Measurements from ENCODE around the gene MAD1L1. TPM values are rescaled to one million over a fixed set of nuclear protein-coding genes. Genes with fewer than 3 reads are reported as not detected.

MAD1L1 gene
- total RNA-seq, 1 donor from 2014 or later: 57.4 TPM

DNA sequence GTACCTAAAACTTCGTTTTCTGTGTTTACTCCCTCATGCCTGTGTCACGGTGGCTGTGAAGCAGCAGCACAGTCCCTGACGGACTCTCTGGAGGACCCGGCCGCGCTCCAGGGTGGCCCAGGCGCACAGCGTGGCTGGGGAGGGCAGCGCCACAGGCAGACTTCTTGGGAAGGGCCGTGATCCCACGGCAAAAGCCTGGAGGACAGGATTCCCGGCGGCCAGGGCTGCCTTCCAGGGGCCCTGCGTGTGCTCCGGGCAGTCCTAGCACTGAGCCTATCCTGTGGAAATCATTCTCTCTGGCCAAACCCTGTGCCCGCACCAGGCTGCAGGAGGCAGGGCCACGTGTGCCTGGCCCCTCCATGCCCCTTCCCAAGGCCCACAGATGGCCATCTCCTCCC is 244.2 kb downstream of the MAD1L1 start:
- Histone ChIP-seq H3K36me3 (ENCODE audit: control insufficient read depth, insufficient read depth, low read length) (no peaks in the 10 kb centered on the region), H3K27me3 (ENCODE audit: control insufficient read depth, insufficient read depth, low read length) (no peaks in the 10 kb centered on the region), H3K4me3 (ENCODE audit: low read depth, low read length) (no peak overlapping the region)
- DNase-seq (ENCODE audit: low read depth) (no peak), FAIRE-seq (no peak)
- TF ChIP-seq, protein P1, sequence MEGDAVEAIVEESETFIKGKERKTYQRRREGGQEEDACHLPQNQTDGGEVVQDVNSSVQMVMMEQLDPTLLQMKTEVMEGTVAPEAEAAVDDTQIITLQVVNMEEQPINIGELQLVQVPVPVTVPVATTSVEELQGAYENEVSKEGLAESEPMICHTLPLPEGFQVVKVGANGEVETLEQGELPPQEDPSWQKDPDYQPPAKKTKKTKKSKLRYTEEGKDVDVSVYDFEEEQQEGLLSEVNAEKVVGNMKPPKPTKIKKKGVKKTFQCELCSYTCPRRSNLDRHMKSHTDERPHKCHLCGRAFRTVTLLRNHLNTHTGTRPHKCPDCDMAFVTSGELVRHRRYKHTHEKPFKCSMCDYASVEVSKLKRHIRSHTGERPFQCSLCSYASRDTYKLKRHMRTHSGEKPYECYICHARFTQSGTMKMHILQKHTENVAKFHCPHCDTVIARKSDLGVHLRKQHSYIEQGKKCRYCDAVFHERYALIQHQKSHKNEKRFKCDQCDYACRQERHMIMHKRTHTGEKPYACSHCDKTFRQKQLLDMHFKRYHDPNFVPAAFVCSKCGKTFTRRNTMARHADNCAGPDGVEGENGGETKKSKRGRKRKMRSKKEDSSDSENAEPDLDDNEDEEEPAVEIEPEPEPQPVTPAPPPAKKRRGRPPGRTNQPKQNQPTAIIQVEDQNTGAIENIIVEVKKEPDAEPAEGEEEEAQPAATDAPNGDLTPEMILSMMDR (IDR thresholded peaks at IDR 0.05; ENCODE audit: insufficient read depth, low read length, severe bottlenecking): no peak

DNA sequence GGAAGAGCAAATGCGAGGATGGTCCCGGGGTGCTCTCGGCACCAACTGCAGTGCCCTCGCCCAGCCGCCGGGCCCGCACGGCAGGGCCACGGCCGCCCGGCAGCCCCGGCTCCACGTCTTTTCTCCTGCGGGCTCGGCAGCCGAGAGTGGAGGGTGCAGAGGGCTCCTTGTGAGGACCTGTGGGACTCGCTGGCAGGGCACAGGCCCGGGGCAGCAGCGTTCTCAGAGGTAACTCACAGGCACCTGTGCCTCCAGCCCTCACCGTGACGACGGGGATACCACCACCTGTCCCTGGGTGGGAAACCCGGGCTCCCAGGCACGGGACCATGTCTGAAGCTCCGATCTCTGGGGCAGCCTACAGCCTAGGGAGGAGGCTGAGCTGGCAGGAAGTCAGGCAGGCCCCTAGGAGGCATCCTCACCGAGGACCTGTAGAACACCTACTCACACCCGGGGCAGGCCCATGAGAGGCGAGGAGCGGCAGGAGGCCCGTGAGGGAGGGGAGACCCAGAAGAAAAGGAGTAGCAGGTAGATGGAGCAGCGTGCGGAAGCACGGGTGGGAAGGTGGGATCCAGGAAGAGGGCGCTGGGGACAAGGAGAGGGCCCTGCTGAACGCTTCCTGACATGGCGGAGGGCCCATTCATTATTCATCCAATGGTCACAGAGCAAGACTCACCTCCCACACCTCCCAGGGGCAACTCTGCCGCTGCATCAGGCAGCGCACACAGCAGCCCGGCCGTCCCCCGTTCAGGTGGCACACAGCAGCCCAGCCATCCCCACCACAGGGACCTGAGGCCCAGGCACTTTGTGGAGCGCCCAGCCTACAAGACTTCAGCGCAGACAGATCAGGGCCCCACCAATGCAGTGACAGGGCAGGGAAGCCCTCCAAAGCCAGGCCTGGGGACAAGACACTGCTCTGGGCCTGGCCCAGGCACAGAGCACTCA is 244.9 kb downstream of the MAD1L1 start:
- Histone ChIP-seq H3K4me3 (ENCODE audit: low read depth, low read length) (no peak overlapping the region), H3K36me3 (ENCODE audit: control insufficient read depth, insufficient read depth, low read length) (no peaks in the 10 kb centered on the region), H3K27me3 (ENCODE audit: control insufficient read depth, insufficient read depth, low read length) (no peaks in the 10 kb centered on the region)
- FAIRE-seq (no peak), DNase-seq (ENCODE audit: low read depth) (no peak)
- TF ChIP-seq, protein P1 (IDR thresholded peaks at IDR 0.05; ENCODE audit: insufficient read depth, low read length, severe bottlenecking): no peak

DNA sequence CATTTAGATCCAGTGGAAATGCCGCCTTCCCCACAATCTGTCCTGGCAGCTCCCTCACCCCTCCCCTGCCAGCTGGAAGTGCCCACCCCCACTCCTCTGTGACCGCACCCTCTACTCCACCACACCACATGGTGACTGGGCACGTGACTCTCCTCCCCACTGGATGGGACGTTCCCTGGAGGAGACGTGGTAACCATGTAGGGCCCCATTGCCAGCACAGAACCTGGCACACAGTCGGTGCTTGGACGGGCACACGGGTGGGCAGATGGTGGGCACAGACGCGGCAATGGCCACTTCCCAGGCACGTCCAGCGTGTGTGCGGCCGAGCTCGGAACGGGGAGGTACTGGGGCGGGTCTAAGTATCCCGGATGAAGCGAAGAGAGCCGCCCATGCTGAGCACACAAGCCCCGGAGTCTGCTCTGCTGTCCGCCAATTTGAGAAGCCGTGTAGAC is 245.6 kb downstream of the MAD1L1 start:
- FAIRE-seq: no peak

DNA sequence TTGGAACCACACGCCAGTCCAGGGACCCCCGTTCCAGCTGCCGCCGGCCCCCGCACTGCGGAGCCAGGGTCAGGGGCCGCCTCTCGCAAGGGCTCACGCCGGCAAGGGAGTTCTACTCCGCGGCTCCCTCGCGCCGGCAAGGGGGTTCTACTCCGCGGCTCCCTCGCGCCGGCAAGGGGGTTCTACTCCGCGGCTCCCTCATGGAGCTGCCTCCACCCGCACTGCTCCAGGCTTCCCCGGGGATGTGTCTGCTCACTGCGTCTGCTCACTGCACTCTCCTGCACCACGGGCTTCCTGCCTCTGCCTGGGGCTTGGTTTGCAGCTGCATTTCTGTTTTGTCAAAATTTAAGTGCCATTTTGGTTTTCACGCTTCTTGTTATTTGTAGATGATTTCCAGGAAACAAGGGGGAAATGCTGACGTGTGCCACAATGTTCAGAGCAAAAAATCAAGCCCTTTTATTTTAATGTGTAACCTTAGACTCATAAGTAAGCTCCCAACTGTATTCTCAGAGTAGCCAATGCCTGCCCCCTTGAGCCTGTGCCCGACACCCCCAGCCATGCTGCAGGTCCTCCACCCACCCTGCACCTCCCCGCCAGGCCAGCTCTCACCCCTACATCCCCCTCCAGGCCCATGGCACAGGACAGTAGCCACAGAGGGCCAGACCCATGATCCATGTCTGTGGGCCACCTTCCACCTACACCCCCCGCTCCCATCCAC is 246.2 kb downstream of the MAD1L1 start:
- Histone ChIP-seq H3K27me3 (ENCODE audit: control insufficient read depth, insufficient read depth, low read length) (no peaks in the 10 kb centered on the region), H3K4me3 (ENCODE audit: low read depth, low read length) (no peak overlapping the region), H3K36me3 (ENCODE audit: control insufficient read depth, insufficient read depth, low read length) (no peaks in the 10 kb centered on the region)
- DNase-seq (ENCODE audit: low read depth) (no peak), FAIRE-seq (no peak)
- TF ChIP-seq, protein P1 (IDR thresholded peaks at IDR 0.05; ENCODE audit: insufficient read depth, low read length, severe bottlenecking): no peak

More for the DNA sequence above, 245.6 kb downstream of the MAD1L1 start:
- no peaks in the 10 kb centered on the region for H3K27me3 ChIP-seq (ENCODE audit: control insufficient read depth, insufficient read depth, low read length)
- TF ChIP-seq, protein P1 (IDR thresholded peaks at IDR 0.05; ENCODE audit: insufficient read depth, low read length, severe bottlenecking): no peak
- no peaks in the 10 kb centered on the region for H3K36me3 ChIP-seq (ENCODE audit: control insufficient read depth, insufficient read depth, low read length)
- DNase-seq (ENCODE audit: low read depth): no peak
- no peak overlapping the region for H3K4me3 ChIP-seq (ENCODE audit: low read depth, low read length)

DNA sequence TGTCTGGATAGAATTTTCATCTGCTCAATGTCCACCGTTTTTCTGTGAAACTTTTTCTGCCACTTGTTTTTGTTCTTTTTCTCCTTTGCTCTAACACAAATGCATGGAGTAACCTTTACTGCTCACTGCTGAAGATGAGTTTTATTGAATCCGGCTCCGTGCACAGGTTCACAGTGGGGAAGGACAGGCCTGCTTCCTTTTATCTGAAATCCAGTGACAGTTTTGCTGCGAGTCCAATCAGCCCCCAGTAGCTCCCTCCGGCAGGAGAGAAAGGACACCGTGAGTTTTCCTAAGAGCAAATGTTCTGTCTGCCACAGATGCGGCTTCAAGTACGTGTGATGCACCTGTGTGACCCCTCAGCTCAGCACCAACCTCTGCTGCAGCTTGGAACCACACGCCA is 246.8 kb downstream of the MAD1L1 start:
- TF ChIP-seq, protein P1 (IDR thresholded peaks at IDR 0.05; ENCODE audit: insufficient read depth, low read length, severe bottlenecking): no peak
- DNase-seq (ENCODE audit: low read depth): no peak
- Histone ChIP-seq H3K27me3 (ENCODE audit: control insufficient read depth, insufficient read depth, low read length) (no peaks in the 10 kb centered on the region), H3K4me3 (ENCODE audit: low read depth, low read length) (no peak overlapping the region), H3K36me3 (ENCODE audit: control insufficient read depth, insufficient read depth, low read length) (no peaks in the 10 kb centered on the region)
- FAIRE-seq: no peak

Measured in bronchial epithelial cell (primary cell).